Stimulated activated CD8-positive, alpha-beta memory T cell treated with anti-CD3 and anti-CD28 coated beads, Interleukin-15, amount 100 ng/mL, for 24 hours (primary cell): ENCODE data around the gene STAG3.
"Not testable (repeated sequence)": the region's sequence is repeated elsewhere in the genome, so short reads cannot be mapped to it uniquely, and the experiment has no call there.

Experiments used
- DNase-seq: peaks from one replicate; pipeline ENCODE4 v3.0.0-alpha.2; 2020; ENCODE audit warnings: low read depth

STAG3 gene

GRCh38 chr7:100174582-100174981 is 3.1 kb upstream of the STAG3 start:
- DNase-seq = no peak

DNA sequence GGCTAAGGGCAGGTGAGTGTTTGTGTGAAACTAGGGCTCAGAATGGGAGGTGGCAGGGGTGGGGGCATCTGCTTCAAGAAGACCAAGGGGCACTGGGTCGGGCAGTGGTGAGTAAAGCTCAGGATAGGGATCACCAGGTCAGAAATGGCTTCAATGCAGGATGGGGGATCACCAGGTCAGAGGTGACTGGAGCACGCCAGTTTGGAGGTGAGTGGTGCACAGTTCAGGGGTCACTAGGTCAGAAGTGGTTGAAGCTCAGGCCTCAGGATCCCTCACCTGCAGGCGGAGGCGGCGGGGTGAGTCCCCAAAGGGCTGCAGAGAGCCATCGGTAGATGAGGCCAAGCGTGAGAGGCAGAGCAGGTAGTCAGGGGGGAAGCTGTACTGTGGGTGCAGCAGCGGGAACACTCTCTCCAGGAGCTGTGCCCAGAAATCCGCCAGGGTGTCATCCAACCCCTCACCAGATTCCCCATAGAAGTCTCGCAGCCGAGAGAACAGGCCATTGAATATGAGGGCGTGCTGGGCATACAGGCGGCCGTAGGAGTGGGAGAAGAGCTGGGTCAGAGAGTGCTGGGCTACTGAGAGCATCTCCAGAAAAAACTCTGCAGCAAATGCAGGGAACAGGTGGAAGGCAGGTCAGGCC is 2.3 kb upstream of the STAG3 start:
- DNase-seq = no peak

GRCh38 chr7:100176096-100177044 is 1.3 kb upstream of the STAG3 start:
- no peak for DNase-seq

DNA sequence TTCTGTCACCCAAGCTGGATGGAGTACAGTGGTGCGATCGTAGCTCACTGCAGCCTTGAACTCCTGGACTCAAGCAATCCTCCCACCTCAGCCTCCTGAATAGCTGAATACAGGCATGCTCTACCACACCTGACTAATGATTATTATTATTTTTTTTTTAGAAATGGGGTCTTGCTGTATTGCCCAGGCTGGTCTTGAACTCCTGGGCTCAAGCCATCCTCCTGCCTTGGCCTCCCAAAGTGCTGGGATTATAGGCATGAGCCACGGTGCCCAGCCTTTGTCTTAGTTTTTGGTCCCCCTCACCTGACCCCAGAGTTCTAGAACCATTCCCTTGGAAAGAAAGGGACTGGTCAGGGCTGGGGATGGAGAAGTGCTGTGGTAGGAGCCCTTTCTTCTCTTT is 2.4 kb downstream of the STAG3 start:
- DNase-seq = not testable (repeated sequence)

GRCh38 chr7:100182616-100183015 is 4.9 kb downstream of the STAG3 start:
- DNase-seq = not testable (repeated sequence)

GRCh38 chr7:100183090-100183489 is 5.4 kb downstream of the STAG3 start:
- DNase-seq = not testable (repeated sequence)

DNA sequence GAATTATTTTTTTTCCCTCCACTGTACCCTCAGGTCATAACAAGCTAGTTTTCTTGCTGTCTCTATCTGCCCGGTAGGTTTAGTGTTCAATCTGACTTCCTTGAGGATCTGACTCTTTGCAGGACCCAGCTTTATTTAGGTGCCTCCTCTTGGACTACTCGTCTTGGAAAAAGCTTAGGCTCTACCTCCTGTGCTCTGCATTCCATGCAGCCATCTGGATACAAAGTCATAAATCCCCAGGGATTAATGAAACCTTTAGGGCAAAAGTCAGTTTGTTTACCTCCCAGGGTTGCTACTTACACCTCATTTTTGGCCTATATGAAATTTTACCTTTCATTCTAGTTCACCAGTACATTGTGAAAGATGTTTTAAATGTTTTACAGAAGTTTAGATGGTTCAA is 8.0 kb downstream of the STAG3 start:
- no peak for DNase-seq

- no peak for DNase-seq
These were observed 11.3 kb downstream of the STAG3 start for GRCh38 chr7:100189061-100189460.

DNA sequence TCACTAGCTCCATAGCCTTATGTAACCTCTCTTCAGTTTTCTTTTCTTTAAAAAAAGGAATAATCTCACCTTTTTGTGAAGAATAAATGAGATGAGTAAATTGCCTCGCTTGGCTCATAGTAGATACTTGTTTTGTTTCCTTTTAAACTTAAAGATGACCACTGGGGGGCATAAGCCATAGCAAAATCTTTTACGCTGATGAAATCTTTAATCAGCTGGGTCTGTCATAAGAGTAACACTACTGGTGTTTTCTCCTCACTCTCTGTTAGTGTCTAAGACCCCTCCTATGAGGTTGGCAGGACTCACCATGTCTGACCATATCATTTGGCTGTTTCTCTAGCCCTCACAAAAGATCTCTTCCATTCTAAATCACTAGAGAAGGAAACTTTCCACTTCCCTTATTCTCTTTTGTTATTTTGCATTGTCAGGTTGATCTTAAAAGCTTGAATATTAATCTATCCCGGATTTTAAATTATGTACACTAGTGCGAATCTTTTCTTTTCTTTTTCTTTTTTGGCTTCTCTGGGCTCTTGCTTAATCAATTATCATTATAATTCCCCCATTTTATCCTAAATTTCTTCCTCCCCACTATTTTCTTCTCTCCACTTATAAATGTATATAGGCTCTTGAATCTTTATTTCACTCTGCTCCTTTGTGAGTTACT is 12.5 kb downstream of the STAG3 start:
- DNase-seq = no peak

- DNase-seq = no peak
These were observed 14.1 kb downstream of the STAG3 start for GRCh38 chr7:100191775-100192174.

- not testable (repeated sequence) for DNase-seq
These were observed 14.7 kb downstream of the STAG3 start for GRCh38 chr7:100192281-100192862.

DNA sequence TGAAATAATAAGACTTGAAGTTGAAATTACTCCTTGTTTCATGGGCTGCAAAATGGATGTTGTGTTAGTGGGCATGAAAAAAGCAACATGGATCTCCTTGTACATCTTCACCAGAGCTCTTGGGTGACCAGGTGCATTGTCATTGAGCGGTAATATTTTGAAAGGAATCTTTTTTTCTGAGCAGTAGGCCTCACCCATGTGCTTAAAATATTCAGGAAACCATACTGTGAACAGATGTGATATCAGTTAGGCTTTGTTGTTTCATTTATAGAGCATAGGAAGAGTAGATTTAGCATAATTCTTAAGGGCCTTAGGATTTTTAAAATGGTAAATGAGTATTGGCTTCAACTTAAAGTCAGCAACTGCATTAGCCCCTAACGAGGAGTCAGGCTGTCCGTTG is 15.3 kb downstream of the STAG3 start:
- DNase-seq = no peak

DNA sequence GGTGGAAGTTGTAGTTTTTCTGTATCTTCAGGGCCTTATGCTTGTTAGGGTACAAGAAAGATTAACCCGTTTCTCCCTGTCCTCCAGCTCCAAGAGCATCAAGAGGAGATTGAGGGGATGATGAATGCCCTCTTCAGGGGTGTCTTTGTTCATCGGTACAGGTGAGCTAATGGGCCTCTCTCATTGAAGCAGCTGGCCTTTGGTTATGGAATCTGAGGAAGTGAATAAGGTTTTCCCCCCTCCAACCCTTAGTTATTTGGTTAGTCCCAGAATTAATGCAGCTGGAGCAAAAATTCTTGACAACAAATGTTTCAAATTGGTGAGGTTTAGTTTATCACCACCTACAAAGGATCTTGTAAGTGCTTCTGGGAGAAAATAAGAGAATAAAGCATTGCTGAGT is 17.5 kb downstream of the STAG3 start:
- DNase-seq = no peak

DNA sequence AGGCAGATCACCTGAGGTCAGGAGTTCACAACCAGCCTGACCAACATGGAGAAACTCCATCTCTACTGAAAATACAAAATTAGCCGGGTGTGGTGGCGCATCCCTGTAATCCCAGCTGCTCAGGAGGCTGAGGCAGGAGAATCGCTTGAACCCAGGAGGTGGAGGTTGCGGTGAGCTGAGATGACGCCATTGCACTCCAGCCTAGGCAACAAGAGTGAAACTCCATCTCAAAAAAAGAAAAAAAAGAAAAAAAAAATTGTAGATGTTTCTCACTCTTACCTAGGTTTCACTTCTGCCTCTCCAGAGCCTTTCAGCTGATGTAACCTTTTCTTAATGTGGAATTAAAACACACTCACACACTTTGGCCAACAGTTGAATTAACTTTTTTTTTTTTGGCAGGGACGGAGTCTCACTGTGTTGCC is 18.2 kb downstream of the STAG3 start:
- not testable (repeated sequence) for DNase-seq

- DNase-seq = no peak
These were observed 20.5 kb downstream of the STAG3 start for GRCh38 chr7:100198266-100198665.

GRCh38 chr7:100200693-100201092 is 23.0 kb downstream of the STAG3 start:
- DNase-seq = no peak

GRCh38 chr7:100204454-100204853 is 26.7 kb downstream of the STAG3 start:
- DNase-seq = no peak

DNA sequence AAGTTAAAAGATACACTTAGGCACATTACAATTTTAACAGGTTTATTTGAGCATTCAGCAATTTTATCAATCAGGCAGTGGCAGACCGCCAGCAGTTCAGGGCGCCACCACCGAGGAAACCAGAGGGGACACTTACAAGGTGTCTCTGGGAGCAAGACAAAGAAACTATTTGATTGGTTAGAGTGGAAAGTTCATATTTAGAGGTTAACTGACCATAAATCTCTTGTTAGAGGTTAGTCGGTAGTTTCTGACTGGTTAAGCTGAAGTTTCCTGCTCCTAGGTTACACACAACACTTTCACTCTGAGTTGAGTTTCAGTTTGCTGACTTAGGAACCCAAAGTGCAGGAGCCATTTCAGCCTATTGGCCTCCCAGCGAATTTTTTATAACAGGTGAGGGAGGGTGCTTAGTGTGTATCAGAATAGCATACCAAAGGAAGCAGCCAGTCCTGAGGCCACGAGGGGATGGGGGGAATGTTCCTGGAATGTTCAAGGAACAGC is 31.2 kb downstream of the STAG3 start:
- no peak for DNase-seq

DNA sequence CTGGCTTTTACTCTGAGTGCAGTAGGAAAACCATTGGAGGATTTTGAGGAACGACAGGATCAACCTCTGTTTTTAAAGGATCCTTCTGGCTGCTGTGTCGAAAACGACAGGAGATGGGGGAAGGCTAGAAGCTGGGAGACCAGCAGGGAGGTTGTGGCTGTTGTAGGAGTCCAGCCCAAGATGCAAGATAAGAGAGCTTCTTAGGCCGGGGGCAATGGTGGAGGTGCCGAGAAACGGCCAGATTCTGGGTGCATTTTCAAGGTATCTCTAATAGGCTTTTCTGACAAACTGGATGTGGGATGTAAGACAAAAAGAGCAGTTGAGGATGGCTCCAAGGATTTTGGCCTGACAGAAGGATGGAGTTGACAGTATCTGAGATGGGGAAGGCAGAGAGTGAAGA is 31.8 kb downstream of the STAG3 start:
- DNase-seq = no peak

- DNase-seq = no peak
These were observed 33.1 kb downstream of the STAG3 start for GRCh38 chr7:100210805-100211204.

- no peak for DNase-seq
These were observed 33.6 kb downstream of the STAG3 start for GRCh38 chr7:100211342-100211780.

GRCh38 chr7:100212631-100213286 is 35.0 kb downstream of the STAG3 start:
- no peak for DNase-seq
